SK-N-SH (cell line): ENCODE data around the gene AKAP4. TPM values are rescaled to one million over a fixed set of nuclear protein-coding genes. Genes with fewer than 3 reads are reported as not detected.

Experiments used
- CTCF ChIA-PET: fragments of 300-600, 350-600 bp; formaldehyde crosslinking; extraction: SDS; loops from one replicate; lab custom pipeline; 2021; lab: Yijun Ruan, JAX
- POLR2A ChIA-PET: fragments of 350-600 bp; sonication (Branson Sonifier 250); formaldehyde crosslinking; extraction: SDS; loops from one replicate; lab custom pipeline; 2020; ENCODE audit warnings: antibody characterized with exemption, inconsistent platforms; lab: Yijun Ruan, JAX
- DNase-seq: peaks from one replicate; pipeline ENCODE4 v3.0.0; 2012
- H2AFZ ChIP-seq: fragments of 200-600 bp; sonication (generic); 2 replicates; pipeline ENCODE4 v1.8.1; 2016; ENCODE audit warnings: antibody characterized with exemption, mild to moderate bottlenecking, low read depth
- H3F3A ChIP-seq: fragments of 200-600 bp; sonication (generic); replicated peaks from 2 replicates; pipeline ENCODE3; 2016; ENCODE audit warnings: antibody characterized with exemption, mild to moderate bottlenecking; ENCODE audit not compliant: insufficient read depth
- H3K27ac ChIP-seq, 2 experiments: fragments of 200-500 bp in 1 of 2; fragments of 200-600 bp in 1 of 2; sonication (Bioruptor generic) in 1 of 2; sonication (generic), shearing (Covaris generic) in 1 of 2; 2 replicates each; pipeline versions ENCODE4 v1.5.1 to v1.6.1; 2014 to 2016; ENCODE audit warnings: low read depth in 2 of 2, inconsistent platforms in 1 of 2, low read length in 1 of 2, mild to moderate bottlenecking in 1 of 2, mixed read lengths in 1 of 2
- H3K27me3 ChIP-seq: fragments of 200-600 bp; sonication (generic), shearing (Covaris generic); 2 replicates; pipeline ENCODE4 v1.6.1; 2016; ENCODE audit warnings: mixed run types; ENCODE audit not compliant: insufficient read depth
- H3K36me3 ChIP-seq, 2 experiments: fragments of 200-500 bp in 1 of 2; fragments of 200-600 bp in 1 of 2; sonication (Bioruptor generic) in 1 of 2; sonication (generic) in 1 of 2; replicated peaks in 1 of 2; 2 replicates each; pipeline versions ENCODE3 to v1.5.1; 2014 to 2016; ENCODE audit warnings: low read length in 1 of 2, mild to moderate bottlenecking in 1 of 2; ENCODE audit not compliant: insufficient read depth in 2 of 2, control insufficient read depth in 1 of 2
- H3K4me1 ChIP-seq, 2 experiments: fragments of 200-500 bp in 1 of 2; fragments of 200-600 bp in 1 of 2; sonication (Bioruptor generic) in 1 of 2; sonication (generic), shearing (Covaris generic) in 1 of 2; 2 replicates each; pipeline versions ENCODE4 v1.5.1 to v1.6.1; 2014 to 2016; ENCODE audit warnings: low read depth in 1 of 2, low read length in 1 of 2, mixed run types in 1 of 2; ENCODE audit not compliant: insufficient read depth in 2 of 2, control insufficient read depth in 1 of 2
- H3K4me2 ChIP-seq: fragments of 200-600 bp; sonication (generic), shearing (Covaris generic); 2 replicates; pipeline ENCODE4 v1.6.1; 2017; ENCODE audit warnings: mixed run types
- H3K4me3 ChIP-seq, 2 experiments: fragments of 200-500 bp in 1 of 2; fragments of 200-600 bp in 1 of 2; sonication (Bioruptor generic) in 1 of 2; sonication (generic), shearing (Covaris generic) in 1 of 2; 2 replicates each; pipeline versions ENCODE4 v1.5.1 to v1.8.1; 2014 to 2016; ENCODE audit warnings: low read depth in 2 of 2, inconsistent platforms in 1 of 2, low read length in 1 of 2, mild to moderate bottlenecking in 1 of 2, mixed read lengths in 1 of 2, moderate library complexity in 1 of 2
- H3K79me2 ChIP-seq: fragments of 200-600 bp; sonication (generic); 2 replicates; pipeline ENCODE4 v1.8.1; 2017; ENCODE audit warnings: mild to moderate bottlenecking; ENCODE audit not compliant: insufficient read depth
- H3K9ac ChIP-seq: fragments of 200-600 bp; sonication (generic); 2 replicates; pipeline ENCODE4 v1.6.1; 2017; ENCODE audit warnings: mixed run types
- H3K9me2 ChIP-seq: fragments of 200-600 bp; sonication (generic); 2 replicates; pipeline ENCODE4 v1.6.1; 2017; ENCODE audit warnings: mixed run types
- H3K9me3 ChIP-seq: fragments of 200-600 bp; sonication (generic); 2 replicates; pipeline ENCODE4 v1.6.1; 2017; ENCODE audit warnings: mixed run types, mild to moderate bottlenecking, moderate library complexity
- H4K20me1 ChIP-seq: fragments of 200-600 bp; sonication (generic); 2 replicates; pipeline ENCODE4 v1.6.1; 2017; ENCODE audit warnings: mild to moderate bottlenecking, mixed run types; ENCODE audit not compliant: insufficient read depth
- EP300 ChIP-seq, 2 experiments: IDR thresholded peaks; 2 replicates each; pipeline versions ENCODE4 v1.4.0 to v1.6.1; 2012; ENCODE audit warnings: borderline replicate concordance in 1 of 2, low read depth in 1 of 2, low read length in 1 of 2
- EZH2phosphoT487 ChIP-seq: fragments of 200-600 bp; sonication (generic); IDR thresholded peaks from 2 replicates; pipeline ENCODE4 v1.6.1; 2017; ENCODE audit warnings: low read depth, mixed run types, mild to moderate bottlenecking, antibody characterized with exemption, moderate library complexity, borderline replicate concordance
- FOXJ3 ChIP-seq: sonication (generic); formaldehyde crosslinking; IDR thresholded peaks from 2 replicates; pipeline ENCODE4 v1.5.1; 2020; ENCODE audit warnings: mild to moderate bottlenecking, missing genetic modification reagents
- FOXM1 ChIP-seq: IDR thresholded peaks from 2 replicates; pipeline ENCODE4 v1.4.0; 2012; ENCODE audit warnings: low read depth, mild to moderate bottlenecking
- GATA2 ChIP-seq: sonication (generic); formaldehyde crosslinking; IDR thresholded peaks from 2 replicates; pipeline ENCODE4 v1.5.0; 2020; ENCODE audit warnings: mild to moderate bottlenecking, missing genetic modification reagents
- IRF3 ChIP-seq: fragments of 150-350 bp; IDR thresholded peaks from 2 replicates; pipeline ENCODE4 v1.6.1; 2016; ENCODE audit warnings: mild to moderate bottlenecking, low read depth, low read length
- MEF2A ChIP-seq: IDR thresholded peaks from 2 replicates; pipeline ENCODE4 v1.4.0; 2012; ENCODE audit warnings: low read depth, borderline replicate concordance
- MXI1 ChIP-seq: IDR thresholded peaks from 2 replicates; pipeline ENCODE4 v1.6.1; 2012; ENCODE audit warnings: mild to moderate bottlenecking, low read depth, low read length, improper control_type of control experiment
- PBX3 ChIP-seq: IDR thresholded peaks from 2 replicates; pipeline ENCODE4; 2012
- RFX5 ChIP-seq: IDR thresholded peaks from 2 replicates; pipeline ENCODE4 v1.6.1; 2012; ENCODE audit warnings: mild to moderate bottlenecking, improper control_type of control experiment, low read length
- SIN3A ChIP-seq: IDR thresholded peaks from 2 replicates; pipeline ENCODE4 v1.6.1; 2012; ENCODE audit warnings: low read depth, mild to moderate bottlenecking, low read length, moderate library complexity, borderline replicate concordance
- SMC3 ChIP-seq: IDR thresholded peaks from 2 replicates; pipeline ENCODE4 v1.6.1; 2012; ENCODE audit warnings: low read depth, low read length, improper control_type of control experiment
- TAF1 ChIP-seq: IDR thresholded peaks from 2 replicates; pipeline ENCODE4 v1.6.1; 2012; ENCODE audit warnings: low read depth, mild to moderate bottlenecking, low read length, moderate library complexity, borderline replicate concordance
- TCF12 ChIP-seq: IDR thresholded peaks from 2 replicates; pipeline ENCODE4 v1.4.0; 2012
- YY1 ChIP-seq: IDR thresholded peaks from 2 replicates; pipeline ENCODE4 v1.4.0; 2012; ENCODE audit warnings: low read depth, mild to moderate bottlenecking
- ZBTB33 ChIP-seq: IDR thresholded peaks from 2 replicates; pipeline ENCODE4 v1.4.0; 2012; ENCODE audit warnings: low read depth, borderline replicate concordance
- WGBS: methylation state at CpG from one replicate; pipeline ENCODE4 v1.1.6; 2017; ENCODE audit warnings: low lambda C conversion rate; 5-methylcytosine and 5-hydroxymethylcytosine counted together
- polyA plus RNA-seq, 3 experiments: library from polyadenylated mRNA; depleted of rRNA; stranded (reverse); fragments of >200 nt; gene quantifications; 2 replicates each; pipeline ENCODE4 v1.2.3, GENCODE V29; 2012
- TF ChIP-seq, protein P1 (sequence below): IDR thresholded peaks from 2 replicates; pipeline ENCODE4 v1.6.1; 2012; ENCODE audit warnings: mild to moderate bottlenecking, low read depth, low read length, moderate library complexity
- TF ChIP-seq, protein P2 (sequence below): IDR thresholded peaks from 2 replicates; pipeline ENCODE4 v1.4.0; 2012; ENCODE audit warnings: low read depth

AKAP4 gene
- polyA plus RNA-seq, 1 of the 3 experiments (the other 2 are of a cell fraction) = not detected

GRCh38 chrX:50180073-50180940, 20.5 kb downstream of the AKAP4 start:
- H3K9ac ChIP-seq = no peak overlapping the region
- no peak overlapping the region for H3K27ac ChIP-seq
- no peaks in the 10 kb centered on the region for H3K9me3 ChIP-seq
- CTCF ChIA-PET = interaction anchor here (2.5 kb wide), 1 partner anchor 21 kb away, joined by 7 read pairs; the partner anchor contains the start of gene AKAP4
- H3K4me1 ChIP-seq = no peaks in the 10 kb centered on the region
- no peak overlapping the region for H2AFZ ChIP-seq
- no peaks in the 10 kb centered on the region for H4K20me1 ChIP-seq
- no peak overlapping the region for H3K4me3 ChIP-seq
- no peaks in the 10 kb centered on the region; the same call in 1 of the 2 replicates for H3K27me3 ChIP-seq
- TF ChIP-seq GATA2 (CRISPR knock-in tag) = no peak
- no peak for TF ChIP-seq YY1
- no peak for TF ChIP-seq TCF12
- no peak for TF ChIP-seq EZH2phosphoT487
- TF ChIP-seq FOXJ3 = no peak
- TF ChIP-seq MEF2A = no peak
- TF ChIP-seq IRF3 = no peak
- no peak for TF ChIP-seq MXI1
- no peak for TF ChIP-seq ZBTB33
- TF ChIP-seq, protein P1, sequence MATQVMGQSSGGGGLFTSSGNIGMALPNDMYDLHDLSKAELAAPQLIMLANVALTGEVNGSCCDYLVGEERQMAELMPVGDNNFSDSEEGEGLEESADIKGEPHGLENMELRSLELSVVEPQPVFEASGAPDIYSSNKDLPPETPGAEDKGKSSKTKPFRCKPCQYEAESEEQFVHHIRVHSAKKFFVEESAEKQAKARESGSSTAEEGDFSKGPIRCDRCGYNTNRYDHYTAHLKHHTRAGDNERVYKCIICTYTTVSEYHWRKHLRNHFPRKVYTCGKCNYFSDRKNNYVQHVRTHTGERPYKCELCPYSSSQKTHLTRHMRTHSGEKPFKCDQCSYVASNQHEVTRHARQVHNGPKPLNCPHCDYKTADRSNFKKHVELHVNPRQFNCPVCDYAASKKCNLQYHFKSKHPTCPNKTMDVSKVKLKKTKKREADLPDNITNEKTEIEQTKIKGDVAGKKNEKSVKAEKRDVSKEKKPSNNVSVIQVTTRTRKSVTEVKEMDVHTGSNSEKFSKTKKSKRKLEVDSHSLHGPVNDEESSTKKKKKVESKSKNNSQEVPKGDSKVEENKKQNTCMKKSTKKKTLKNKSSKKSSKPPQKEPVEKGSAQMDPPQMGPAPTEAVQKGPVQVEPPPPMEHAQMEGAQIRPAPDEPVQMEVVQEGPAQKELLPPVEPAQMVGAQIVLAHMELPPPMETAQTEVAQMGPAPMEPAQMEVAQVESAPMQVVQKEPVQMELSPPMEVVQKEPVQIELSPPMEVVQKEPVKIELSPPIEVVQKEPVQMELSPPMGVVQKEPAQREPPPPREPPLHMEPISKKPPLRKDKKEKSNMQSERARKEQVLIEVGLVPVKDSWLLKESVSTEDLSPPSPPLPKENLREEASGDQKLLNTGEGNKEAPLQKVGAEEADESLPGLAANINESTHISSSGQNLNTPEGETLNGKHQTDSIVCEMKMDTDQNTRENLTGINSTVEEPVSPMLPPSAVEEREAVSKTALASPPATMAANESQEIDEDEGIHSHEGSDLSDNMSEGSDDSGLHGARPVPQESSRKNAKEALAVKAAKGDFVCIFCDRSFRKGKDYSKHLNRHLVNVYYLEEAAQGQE = no peak
- TF ChIP-seq, protein P2, sequence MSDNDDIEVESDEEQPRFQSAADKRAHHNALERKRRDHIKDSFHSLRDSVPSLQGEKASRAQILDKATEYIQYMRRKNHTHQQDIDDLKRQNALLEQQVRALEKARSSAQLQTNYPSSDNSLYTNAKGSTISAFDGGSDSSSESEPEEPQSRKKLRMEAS = no peak
- TF ChIP-seq RFX5 = no peak
- no peak for TF ChIP-seq PBX3
- no peak for TF ChIP-seq TAF1
- TF ChIP-seq FOXM1 = no peak
- no peak for TF ChIP-seq SMC3
- no peak for TF ChIP-seq EP300 (IDR thresholded peaks at IDR 0.05; ENCODE audit: borderline replicate concordance in 1 of 2, low read depth in 1 of 2, low read length in 1 of 2)
- TF ChIP-seq SIN3A = no peak
- TF ChIP-seq, all 33 proteins: peak for 0
- no peak for DNase-seq
- Histone ChIP-seq H3K79me2 (no peaks in the 10 kb centered on the region), H3K4me2 (no peak overlapping the region), H3F3A (no peaks in the 10 kb centered on the region), H3K36me3 (no peaks in the 10 kb centered on the region), H3K9me2 (no peaks in the 10 kb centered on the region)
- WGBS = 43% methylated on average over 10 of the region's 10 CpGs
- POLR2A ChIA-PET = no interaction called here
